Mucosa of descending colon (tissue), 3 donors: ENCODE results near the gene RASSF1. TPM values are rescaled to one million over a fixed set of nuclear protein-coding genes. Genes with fewer than 3 reads are reported as not detected.

Source experiments
- ATAC-seq: fragments of 200-7000 bp; cut with Tn5 transposase; one replicate; pipeline ENCODE4 v1.9.1; 2020; ENCODE audit warnings: mild to moderate bottlenecking, moderate library complexity
- DNase-seq, 3 donors: peaks; one replicate each; pipeline ENCODE4 v3.0.0-alpha.2; 2020
- H3K36me3 ChIP-seq: fragments of 200-600 bp; one replicate; pipeline ENCODE4 v1.8.0; 2021; ENCODE audit warnings: low read depth, mild to moderate bottlenecking
- H3K4me1 ChIP-seq: fragments of 200-600 bp; one replicate; pipeline ENCODE4 v1.8.0; 2021; ENCODE audit warnings: low read depth, mild to moderate bottlenecking
- H3K4me3 ChIP-seq: fragments of 200-600 bp; one replicate; pipeline ENCODE4 v1.8.0; 2021; ENCODE audit warnings: mild to moderate bottlenecking
- H3K9me3 ChIP-seq: fragments of 200-600 bp; one replicate; pipeline ENCODE4 v1.8.0; 2021; ENCODE audit warnings: mild to moderate bottlenecking
- intact Hi-C, 2 donors: fragments of 100-400 bp; cut with DNase I in 1 of 2; cut with micrococcal nuclease in 1 of 2; formaldehyde crosslinking; loops; one replicate each; pipeline versions ENCODE4 v1.11.0 to v1.11.1; 2022; cut with DNase I, micrococcal nuclease
- total RNA-seq, 3 donors: library from RNA; stranded (reverse); fragmentation: NEBNext Ultra II Directional in 2 of 3; extraction: Animal tissue kit (Norgen Biotek cat#: 25700) in 2 of 3; gene quantifications; one replicate each; pipeline versions ENCODE4 v1.2.1 to v1.2.4, GENCODE V29; 2021 to 2023
- TF ChIP-seq, protein P1 (sequence below): fragments of 200-600 bp; IDR thresholded peaks from one replicate; pipeline ENCODE4 v1.8.0; 2022; ENCODE audit warnings: antibody characterized with exemption, mild to moderate bottlenecking
- donor health status: DM: no; HTN: no; CAD: no; lungs with moderate emphysema.
- donor health status: DM: no; HTN: no; CAD: no.
- donor health status: DM: no; HTN: yes; CAD: no.

RASSF1 gene
- total RNA-seq, 3 donors from 2014 or later: 10.9 to 25.7 (median 18.9) TPM

DNA sequence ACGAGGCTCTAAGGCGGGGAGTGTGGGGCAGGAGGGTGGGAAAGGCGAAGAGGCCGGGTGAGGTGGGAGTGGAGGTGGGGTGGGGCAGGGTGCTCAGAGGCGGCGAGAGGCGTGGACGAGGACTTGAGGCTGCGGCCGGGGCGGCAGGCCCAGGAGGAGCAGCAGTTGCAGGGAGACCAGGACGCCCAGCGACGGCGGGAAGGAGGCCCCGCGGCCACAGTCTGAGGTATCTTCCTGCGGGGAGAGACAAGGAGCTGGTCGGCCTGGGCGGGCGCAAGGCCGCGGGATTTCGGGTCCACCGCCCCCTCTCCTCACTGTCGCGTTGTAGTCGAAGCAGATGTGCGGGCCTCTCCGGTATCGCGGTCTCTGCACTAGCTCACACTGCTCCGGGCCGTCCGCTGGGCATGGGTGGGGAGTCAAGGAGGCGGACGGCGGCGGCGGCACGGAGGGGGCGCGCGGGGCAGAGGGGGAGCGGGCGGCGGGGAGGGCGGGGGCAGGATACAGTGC, 24.0 kb upstream of the RASSF1 start:
- peak; percentile 31 for ATAC-seq
- Histone ChIP-seq H3K36me3 (peaks cover 3% of the 10 kb centered on the region), H3K4me1 (peaks cover 8% of the 10 kb centered on the region), H3K4me3 (peak overlapping the region; percentile 20), H3K9me3 (no peaks in the 10 kb centered on the region)
- TF ChIP-seq, protein P1, sequence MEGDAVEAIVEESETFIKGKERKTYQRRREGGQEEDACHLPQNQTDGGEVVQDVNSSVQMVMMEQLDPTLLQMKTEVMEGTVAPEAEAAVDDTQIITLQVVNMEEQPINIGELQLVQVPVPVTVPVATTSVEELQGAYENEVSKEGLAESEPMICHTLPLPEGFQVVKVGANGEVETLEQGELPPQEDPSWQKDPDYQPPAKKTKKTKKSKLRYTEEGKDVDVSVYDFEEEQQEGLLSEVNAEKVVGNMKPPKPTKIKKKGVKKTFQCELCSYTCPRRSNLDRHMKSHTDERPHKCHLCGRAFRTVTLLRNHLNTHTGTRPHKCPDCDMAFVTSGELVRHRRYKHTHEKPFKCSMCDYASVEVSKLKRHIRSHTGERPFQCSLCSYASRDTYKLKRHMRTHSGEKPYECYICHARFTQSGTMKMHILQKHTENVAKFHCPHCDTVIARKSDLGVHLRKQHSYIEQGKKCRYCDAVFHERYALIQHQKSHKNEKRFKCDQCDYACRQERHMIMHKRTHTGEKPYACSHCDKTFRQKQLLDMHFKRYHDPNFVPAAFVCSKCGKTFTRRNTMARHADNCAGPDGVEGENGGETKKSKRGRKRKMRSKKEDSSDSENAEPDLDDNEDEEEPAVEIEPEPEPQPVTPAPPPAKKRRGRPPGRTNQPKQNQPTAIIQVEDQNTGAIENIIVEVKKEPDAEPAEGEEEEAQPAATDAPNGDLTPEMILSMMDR: no peak
- intact Hi-C loops: loop anchor here in 1 of 2 donors (10.0 kb wide), 1 partner anchor 180 kb away; no protein-coding TSS in a partner anchor
- peak in 2 of 3 donors; percentile 67 to 79 for DNase-seq

DNA sequence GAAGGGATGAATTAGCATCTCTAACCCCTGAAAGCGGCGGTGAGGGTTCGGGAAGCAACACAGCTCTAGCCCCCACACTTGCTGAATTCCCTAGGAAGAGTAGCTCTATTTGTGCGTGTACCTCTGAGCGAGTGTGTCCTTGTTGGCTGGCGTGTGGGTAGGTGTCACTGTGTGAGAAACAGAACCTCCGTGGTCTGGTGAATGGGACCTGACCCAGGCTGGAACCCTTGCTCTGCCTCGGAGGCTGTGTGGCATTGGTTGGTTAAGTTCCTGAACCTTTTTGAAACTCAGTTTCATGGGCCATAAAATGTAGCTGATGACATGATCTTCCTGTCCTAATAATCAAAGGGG, 19.1 kb upstream of the RASSF1 start:
- DNase-seq: peak in 1 of 3 donors; percentile 51
- no peak for ATAC-seq
- no peak overlapping the region for H3K4me3 ChIP-seq
- H3K36me3 ChIP-seq: no peaks in the 10 kb centered on the region
- H3K4me1 ChIP-seq: peaks cover 34% of the 10 kb centered on the region
- intact Hi-C loops: loop anchor here in 1 of 2 donors (10.0 kb wide), 1 partner anchor 185 kb away; no protein-coding TSS in a partner anchor
- no peaks in the 10 kb centered on the region for H3K9me3 ChIP-seq
- TF ChIP-seq, protein P1: no peak

DNA sequence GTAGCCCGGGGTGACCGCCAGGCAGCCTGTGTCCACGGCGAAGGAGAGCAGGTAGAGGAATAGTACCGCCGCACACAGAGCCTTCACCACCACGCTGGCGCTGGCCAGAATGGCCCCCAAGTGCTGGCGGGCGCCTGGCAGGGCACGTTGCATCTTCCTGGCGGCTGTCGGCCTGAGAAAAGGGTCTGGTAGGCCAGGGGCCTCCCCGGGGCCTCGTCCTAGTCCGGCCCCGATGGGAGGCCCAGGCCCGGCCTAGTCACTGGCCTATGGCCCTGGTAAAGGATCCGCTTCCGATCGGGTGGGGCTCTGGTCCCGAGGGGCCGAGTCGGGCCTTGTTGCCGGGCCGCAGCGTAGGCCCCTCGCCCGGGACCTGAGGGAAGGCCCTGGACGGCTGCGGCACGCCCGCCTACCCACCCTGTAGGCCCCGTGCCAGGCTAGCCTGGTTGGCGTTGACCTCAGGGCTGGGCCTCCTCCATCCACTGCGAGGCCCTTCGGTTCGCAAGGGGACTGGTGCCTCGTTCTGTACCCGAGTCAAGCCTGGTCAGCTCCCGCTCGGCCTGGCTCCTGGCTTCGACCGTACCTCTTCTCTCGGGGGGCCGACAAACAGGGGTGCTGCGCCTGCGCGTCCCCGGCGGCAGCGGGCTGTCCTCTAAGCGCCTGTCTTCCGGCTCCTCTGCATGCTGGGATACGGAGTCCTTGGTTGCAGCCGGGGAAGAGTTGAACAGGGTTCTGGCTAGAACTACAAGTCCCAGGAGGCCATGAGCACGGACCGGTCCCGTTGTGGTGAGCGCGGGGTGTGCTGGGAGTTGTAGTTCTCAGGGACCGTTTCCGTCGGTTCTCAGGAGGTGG, 18.5 kb upstream of the RASSF1 start, which contains the start of gene TMEM115:
Gene TMEM115 (minus strand): TSS at position 611 of the 849 bp plus-strand sequence. CDS start 458 bp downstream, at position 153.
- DNase-seq (peak; percentile 93 to 98 (median 97)), ATAC-seq (peak; percentile 95)
- Histone ChIP-seq H3K9me3 (no peaks in the 10 kb centered on the region), H3K36me3 (no peaks in the 10 kb centered on the region), H3K4me3 (peak within 1 kb of the TSS; percentile 69), H3K4me1 (peaks cover 31% of the 10 kb centered on the region)
- intact Hi-C loops: no loop called here
- TF ChIP-seq, protein P1: no peak

DNA sequence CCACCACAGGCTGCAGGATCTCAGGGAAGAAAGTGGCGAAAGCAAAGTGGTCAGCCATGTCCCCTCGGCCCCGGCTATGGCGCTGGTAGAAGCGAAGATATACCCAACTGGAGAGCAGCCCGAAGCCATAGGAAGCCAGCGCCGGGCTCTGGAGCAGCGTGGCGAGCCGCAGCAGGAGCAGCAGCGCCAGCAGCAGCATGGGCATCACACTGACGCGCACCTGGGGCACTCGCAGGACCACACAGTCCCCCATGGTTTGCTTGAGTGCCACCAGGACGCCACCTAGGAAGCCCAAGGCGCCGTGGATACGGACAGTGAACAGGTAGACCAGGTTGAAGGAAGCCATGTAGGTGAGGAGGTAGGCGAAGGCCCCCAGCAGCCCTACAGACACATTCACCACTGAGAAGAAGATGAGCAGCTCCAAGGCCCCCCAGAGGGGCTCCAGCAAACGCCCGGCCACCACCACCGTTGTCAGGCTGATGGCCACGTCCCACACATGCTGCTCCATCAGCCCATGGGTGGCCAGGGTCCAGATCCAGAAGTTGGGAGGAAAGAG, 17.8 kb upstream of the RASSF1 start:
- TF ChIP-seq, protein P1: no peak
- Histone ChIP-seq H3K36me3 (no peaks in the 10 kb centered on the region), H3K4me1 (peaks cover 31% of the 10 kb centered on the region), H3K4me3 (peak overlapping the region; percentile 69), H3K9me3 (no peaks in the 10 kb centered on the region)
- intact Hi-C loops: no loop called here
- ATAC-seq (no peak), DNase-seq (peak in 1 of 3 donors; percentile 51)

DNA sequence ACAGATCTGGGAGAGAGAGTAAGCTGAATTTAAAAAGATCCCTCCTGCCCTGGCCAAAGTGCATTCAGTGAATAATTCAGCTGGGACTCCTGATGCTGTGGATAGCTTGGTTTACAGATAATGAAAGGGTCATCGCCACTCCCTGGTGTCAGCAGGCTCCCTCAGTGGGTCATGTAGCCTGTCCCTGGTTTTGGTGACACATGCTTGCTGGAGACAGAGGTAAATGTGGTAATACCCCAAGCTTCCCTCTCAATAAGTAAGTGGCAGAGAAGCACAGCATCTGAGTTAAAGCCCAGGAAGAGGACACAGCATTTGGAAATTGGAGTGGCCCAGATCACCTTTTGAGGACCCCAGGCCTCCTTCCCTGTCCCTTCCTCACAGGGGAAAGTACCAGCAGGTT, 16.8 kb upstream of the RASSF1 start:
- H3K9me3 ChIP-seq: no peaks in the 10 kb centered on the region
- TF ChIP-seq, protein P1: no peak
- peaks cover 36% of the 10 kb centered on the region for H3K4me1 ChIP-seq
- intact Hi-C loops: no loop called here
- H3K4me3 ChIP-seq: no peak overlapping the region
- no peak for ATAC-seq
- H3K36me3 ChIP-seq: no peaks in the 10 kb centered on the region
- DNase-seq: no peak
